ENCODE data around the gene SOX6.

Gene SOX6

GRCh38 chr11:16182553-16182952, 173.8 kb downstream of the SOX6 start:
- H3K27me3 ChIP-seq (ENCODE audit: insufficient read depth, low read length): no peaks in the 10 kb centered on the region
- H3K9me3 ChIP-seq (ENCODE audit: low read length): no peaks in the 10 kb centered on the region
- no peaks in the 10 kb centered on the region for H3K36me3 ChIP-seq (ENCODE audit: insufficient read depth, low read length)
- H3K4me3 ChIP-seq (ENCODE audit: low read length): no peak overlapping the region
- no peak overlapping the region for H2AFZ ChIP-seq (ENCODE audit: low read depth, low read length)
- peaks cover 5% of the 10 kb centered on the region for H3K4me1 ChIP-seq (ENCODE audit: insufficient read depth, low read length)

- Histone ChIP-seq H3K36me3 (ENCODE audit: insufficient read depth, low read length) (no peaks in the 10 kb centered on the region), H3K27me3 (ENCODE audit: insufficient read depth, low read length) (no peaks in the 10 kb centered on the region), H2AFZ (ENCODE audit: low read depth, low read length) (no peak overlapping the region), H3K9me3 (ENCODE audit: low read length) (no peaks in the 10 kb centered on the region), H3K4me1 (ENCODE audit: insufficient read depth, low read length) (peaks cover 5% of the 10 kb centered on the region), H3K4me3 (ENCODE audit: low read length) (no peak overlapping the region)
Observed at GRCh38 chr11:16180868-16181267, 175.5 kb downstream of the SOX6 start.

- Histone ChIP-seq H3K36me3 (ENCODE audit: insufficient read depth, low read length) (no peaks in the 10 kb centered on the region), H3K27me3 (ENCODE audit: insufficient read depth, low read length) (no peaks in the 10 kb centered on the region), H3K4me1 (ENCODE audit: insufficient read depth, low read length) (peaks cover 5% of the 10 kb centered on the region), H3K4me3 (ENCODE audit: low read length) (no peak overlapping the region), H2AFZ (ENCODE audit: low read depth, low read length) (no peak overlapping the region), H3K9me3 (ENCODE audit: low read length) (no peaks in the 10 kb centered on the region)
Observed at GRCh38 chr11:16179676-16180075, 176.7 kb downstream of the SOX6 start.

GRCh38 chr11:16178273-16178672, 178.1 kb downstream of the SOX6 start:
- H3K4me3 ChIP-seq (ENCODE audit: low read length): no peak overlapping the region
- no peaks in the 10 kb centered on the region for H3K36me3 ChIP-seq (ENCODE audit: insufficient read depth, low read length)
- no peaks in the 10 kb centered on the region for H3K9me3 ChIP-seq (ENCODE audit: low read length)
- no peak overlapping the region for H2AFZ ChIP-seq (ENCODE audit: low read depth, low read length)
- peaks cover 3% of the 10 kb centered on the region for H3K4me1 ChIP-seq (ENCODE audit: insufficient read depth, low read length)
- H3K27me3 ChIP-seq (ENCODE audit: insufficient read depth, low read length): no peaks in the 10 kb centered on the region

GRCh38 chr11:16177688-16178087, 178.7 kb downstream of the SOX6 start:
- Histone ChIP-seq H3K4me1 (ENCODE audit: insufficient read depth, low read length) (peaks cover 3% of the 10 kb centered on the region), H3K4me3 (ENCODE audit: low read length) (no peak overlapping the region), H3K27me3 (ENCODE audit: insufficient read depth, low read length) (no peaks in the 10 kb centered on the region), H3K9me3 (ENCODE audit: low read length) (no peaks in the 10 kb centered on the region), H2AFZ (ENCODE audit: low read depth, low read length) (no peak overlapping the region), H3K36me3 (ENCODE audit: insufficient read depth, low read length) (no peaks in the 10 kb centered on the region)

GRCh38 chr11:16173798-16174197, 182.5 kb downstream of the SOX6 start:
- Histone ChIP-seq H3K36me3 (ENCODE audit: insufficient read depth, low read length) (no peaks in the 10 kb centered on the region), H3K9me3 (ENCODE audit: low read length) (no peaks in the 10 kb centered on the region), H3K27me3 (ENCODE audit: insufficient read depth, low read length) (no peaks in the 10 kb centered on the region), H3K4me3 (ENCODE audit: low read length) (no peak overlapping the region), H2AFZ (ENCODE audit: low read depth, low read length) (no peak overlapping the region), H3K4me1 (ENCODE audit: insufficient read depth, low read length) (peaks cover 18% of the 10 kb centered on the region)

- H3K4me3 ChIP-seq (ENCODE audit: low read length): no peak overlapping the region
- H3K9me3 ChIP-seq (ENCODE audit: low read length): no peaks in the 10 kb centered on the region
- no peaks in the 10 kb centered on the region for H3K36me3 ChIP-seq (ENCODE audit: insufficient read depth, low read length)
- H3K4me1 ChIP-seq (ENCODE audit: insufficient read depth, low read length): peaks cover 18% of the 10 kb centered on the region
- no peak overlapping the region for H2AFZ ChIP-seq (ENCODE audit: low read depth, low read length)
- H3K27me3 ChIP-seq (ENCODE audit: insufficient read depth, low read length): no peaks in the 10 kb centered on the region
Observed at GRCh38 chr11:16171882-16172281, 184.5 kb downstream of the SOX6 start.

- H3K36me3 ChIP-seq (ENCODE audit: insufficient read depth, low read length): no peaks in the 10 kb centered on the region
- no peak overlapping the region for H3K4me3 ChIP-seq (ENCODE audit: low read length)
- H2AFZ ChIP-seq (ENCODE audit: low read depth, low read length): no peak overlapping the region
- H3K9me3 ChIP-seq (ENCODE audit: low read length): no peaks in the 10 kb centered on the region
- peaks cover 18% of the 10 kb centered on the region for H3K4me1 ChIP-seq (ENCODE audit: insufficient read depth, low read length)
- no peaks in the 10 kb centered on the region for H3K27me3 ChIP-seq (ENCODE audit: insufficient read depth, low read length)
Observed at GRCh38 chr11:16169956-16170847, 186.1 kb downstream of the SOX6 start.

GRCh38 chr11:16169541-16169940, 186.8 kb downstream of the SOX6 start:
- Histone ChIP-seq H3K4me3 (ENCODE audit: low read length) (no peak overlapping the region), H3K9me3 (ENCODE audit: low read length) (no peaks in the 10 kb centered on the region)

GRCh38 chr11:16167706-16168487, 188.4 kb downstream of the SOX6 start:
- Histone ChIP-seq H2AFZ (ENCODE audit: low read depth, low read length) (no peak overlapping the region), H3K27me3 (ENCODE audit: insufficient read depth, low read length) (no peaks in the 10 kb centered on the region), H3K4me1 (ENCODE audit: insufficient read depth, low read length) (peaks cover 18% of the 10 kb centered on the region), H3K36me3 (ENCODE audit: insufficient read depth, low read length) (no peaks in the 10 kb centered on the region), H3K4me3 (ENCODE audit: low read length) (no peak overlapping the region), H3K9me3 (ENCODE audit: low read length) (no peaks in the 10 kb centered on the region)

More at GRCh38 chr11:16169541-16169940, 186.8 kb downstream of the SOX6 start:
- Histone ChIP-seq H3K4me1 (ENCODE audit: insufficient read depth, low read length) (peaks cover 18% of the 10 kb centered on the region), H3K27me3 (ENCODE audit: insufficient read depth, low read length) (no peaks in the 10 kb centered on the region), H3K36me3 (ENCODE audit: insufficient read depth, low read length) (no peaks in the 10 kb centered on the region), H2AFZ (ENCODE audit: low read depth, low read length) (no peak overlapping the region)

- Histone ChIP-seq H3K4me1 (ENCODE audit: insufficient read depth, low read length) (peaks cover 19% of the 10 kb centered on the region), H3K9me3 (ENCODE audit: low read length) (no peaks in the 10 kb centered on the region), H2AFZ (ENCODE audit: low read depth, low read length) (no peak overlapping the region), H3K36me3 (ENCODE audit: insufficient read depth, low read length) (no peaks in the 10 kb centered on the region), H3K4me3 (ENCODE audit: low read length) (no peak overlapping the region), H3K27me3 (ENCODE audit: insufficient read depth, low read length) (no peaks in the 10 kb centered on the region)
Observed at GRCh38 chr11:16166571-16166970, 189.8 kb downstream of the SOX6 start.

- Histone ChIP-seq H3K27me3 (ENCODE audit: insufficient read depth, low read length) (no peaks in the 10 kb centered on the region), H3K36me3 (ENCODE audit: insufficient read depth, low read length) (no peaks in the 10 kb centered on the region), H3K9me3 (ENCODE audit: low read length) (no peaks in the 10 kb centered on the region), H3K4me1 (ENCODE audit: insufficient read depth, low read length) (peaks cover 3% of the 10 kb centered on the region), H3K4me3 (ENCODE audit: low read length) (no peak overlapping the region), H2AFZ (ENCODE audit: low read depth, low read length) (no peak overlapping the region)
Observed at GRCh38 chr11:16160146-16160545, 196.2 kb downstream of the SOX6 start.

GRCh38 chr11:16158426-16158994, 197.8 kb downstream of the SOX6 start:
- H3K4me3 ChIP-seq (ENCODE audit: low read length): no peak overlapping the region
- no peaks in the 10 kb centered on the region for H3K27me3 ChIP-seq (ENCODE audit: insufficient read depth, low read length)
- H2AFZ ChIP-seq (ENCODE audit: low read depth, low read length): no peak overlapping the region
- no peaks in the 10 kb centered on the region for H3K9me3 ChIP-seq (ENCODE audit: low read length)
- peaks cover 3% of the 10 kb centered on the region for H3K4me1 ChIP-seq (ENCODE audit: insufficient read depth, low read length)
- H3K36me3 ChIP-seq (ENCODE audit: insufficient read depth, low read length): no peaks in the 10 kb centered on the region
